HK-2 (cell line): Measurements from ENCODE around the gene ATN1.

Experiments used
- DNase-seq: peaks from one replicate; pipeline ENCODE4 v3.0.0-alpha.2; 2018; ENCODE audit not compliant: unreplicated experiment

The ATN1 gene

DNA sequence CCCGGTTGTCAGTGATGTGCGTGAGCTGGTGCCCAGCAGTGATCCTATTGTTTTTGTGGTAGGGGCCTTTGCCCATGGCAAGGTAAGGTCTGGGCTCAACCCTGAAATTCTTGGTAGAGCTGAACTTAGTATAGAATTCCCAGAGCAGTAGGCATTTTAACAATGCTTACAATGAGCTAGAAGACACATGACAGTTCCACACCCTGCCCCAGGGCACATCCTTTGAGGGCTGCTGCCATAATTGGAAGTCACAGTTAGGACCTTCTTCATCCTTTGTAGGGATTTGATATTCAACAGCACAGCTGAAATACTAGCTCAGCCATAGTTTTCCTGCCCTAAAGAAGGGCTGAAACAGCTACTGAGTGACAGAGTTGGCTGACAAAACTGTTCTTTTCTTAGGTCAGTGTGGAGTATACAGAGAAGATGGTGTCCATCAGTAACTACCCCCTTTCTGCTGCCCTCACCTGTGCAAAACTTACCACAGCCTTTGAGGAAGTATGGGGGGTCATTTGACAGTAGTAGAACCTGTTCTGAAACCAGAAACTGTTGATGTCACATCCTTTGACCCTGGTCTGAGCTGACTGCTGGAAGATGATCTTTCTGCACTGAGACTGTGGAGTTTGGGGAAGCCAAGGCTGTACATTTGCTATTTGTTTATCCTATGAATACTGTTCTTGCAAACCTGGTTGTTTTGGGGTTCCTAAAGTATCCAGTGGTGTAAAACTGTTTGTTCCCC, 47.7 kb downstream of the ATN1 start:
- no peak for DNase-seq

DNA sequence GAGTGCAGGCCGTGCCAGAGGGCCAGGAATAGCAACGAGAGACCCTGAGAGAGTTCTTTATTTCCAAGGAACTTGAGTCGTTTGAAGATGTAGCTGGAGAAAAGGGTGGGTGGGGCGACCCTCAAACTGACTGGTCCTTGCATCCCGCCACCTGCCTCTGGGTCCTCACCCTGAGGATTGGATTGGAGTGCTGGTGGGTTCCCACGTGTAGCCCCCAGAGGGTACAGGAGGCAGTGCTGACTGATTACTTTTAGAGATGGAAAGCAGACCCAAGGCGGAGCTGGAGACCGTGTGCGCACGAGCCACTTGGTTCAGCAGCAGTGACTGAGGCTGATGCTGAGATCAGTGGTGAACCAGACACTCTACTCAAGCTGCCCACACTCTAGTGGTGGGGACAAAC, 49.9 kb downstream of the ATN1 start:
- no peak for DNase-seq

DNA sequence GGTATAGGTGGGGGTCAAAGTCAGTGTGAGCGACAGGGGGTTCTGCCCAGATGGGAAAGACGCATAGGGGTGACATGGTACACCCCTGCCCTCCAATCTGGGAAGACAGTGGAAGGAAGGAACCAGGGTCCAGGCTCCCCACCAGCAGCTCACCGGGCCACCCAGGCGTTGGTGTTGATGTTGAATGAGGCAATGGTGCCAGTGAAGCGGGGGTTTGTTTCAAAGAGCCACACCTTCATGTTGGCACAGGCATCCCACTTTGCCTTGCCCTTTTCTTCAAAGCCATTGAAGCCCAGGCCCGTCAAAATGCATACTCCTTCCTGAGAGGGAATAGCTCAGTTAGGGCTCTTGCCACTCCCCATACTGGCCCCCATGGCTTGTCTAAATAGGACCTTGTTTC, 50.4 kb downstream of the ATN1 start:
- no peak for DNase-seq

DNA sequence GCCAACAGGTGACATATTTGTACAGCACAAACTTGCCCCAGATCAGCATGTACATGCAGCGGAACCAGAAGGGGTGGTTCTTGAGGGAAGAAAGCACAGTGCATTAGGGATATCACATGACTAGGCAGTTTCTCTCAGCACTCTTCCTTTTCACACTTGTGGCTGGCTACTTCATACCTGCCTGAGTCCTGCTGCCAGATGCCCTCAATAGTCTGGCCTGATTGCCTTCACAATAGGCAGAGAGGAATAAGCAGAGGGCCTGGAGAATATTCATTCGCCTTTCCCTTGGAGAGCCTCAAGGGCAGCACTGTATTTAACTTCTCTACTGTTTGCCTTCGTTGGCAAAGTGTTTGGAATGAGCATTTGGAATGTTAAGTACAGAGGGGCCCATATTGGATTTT, 50.9 kb downstream of the ATN1 start:
- DNase-seq: no peak

DNA sequence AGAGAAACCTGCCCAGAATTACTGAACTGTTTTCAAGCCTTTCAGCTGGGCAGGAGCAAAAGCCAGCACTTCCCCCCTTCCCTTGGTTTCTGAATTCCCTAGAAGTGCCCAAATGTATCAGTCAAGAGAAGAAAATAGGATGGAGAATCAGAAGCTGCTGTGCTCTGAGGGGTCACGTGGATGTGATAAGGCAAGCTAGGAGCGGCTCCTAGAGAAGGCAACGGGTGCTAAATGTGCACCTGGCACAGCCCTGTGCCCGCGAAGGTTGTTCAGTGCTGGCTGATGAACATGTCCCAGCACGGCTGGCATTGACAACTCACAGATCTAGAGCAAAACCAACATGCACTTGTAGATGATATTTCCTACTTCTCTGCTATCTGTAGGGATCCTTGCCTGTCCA, 51.3 kb downstream of the ATN1 start:
- DNase-seq: no peak

DNA sequence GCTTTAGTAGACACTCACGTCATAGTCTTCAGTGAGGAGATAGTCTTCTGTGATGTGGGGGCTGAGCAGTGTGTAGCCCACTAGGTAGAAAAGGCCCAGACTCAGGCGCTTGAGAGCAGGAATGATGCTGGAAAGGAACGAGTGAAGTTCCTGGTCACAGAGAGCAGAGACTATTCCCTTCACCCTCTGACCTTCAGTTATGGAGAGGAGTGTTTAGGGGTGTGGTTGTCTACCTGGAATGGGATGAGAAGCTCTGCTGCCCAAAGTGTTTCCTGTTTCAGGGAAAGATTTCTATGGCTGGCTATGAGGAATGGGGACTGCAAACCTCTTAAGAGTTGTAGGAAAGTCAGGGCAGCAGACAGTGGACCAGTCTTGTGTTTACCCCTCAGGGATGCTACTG, 51.7 kb downstream of the ATN1 start:
- DNase-seq: no peak

DNA sequence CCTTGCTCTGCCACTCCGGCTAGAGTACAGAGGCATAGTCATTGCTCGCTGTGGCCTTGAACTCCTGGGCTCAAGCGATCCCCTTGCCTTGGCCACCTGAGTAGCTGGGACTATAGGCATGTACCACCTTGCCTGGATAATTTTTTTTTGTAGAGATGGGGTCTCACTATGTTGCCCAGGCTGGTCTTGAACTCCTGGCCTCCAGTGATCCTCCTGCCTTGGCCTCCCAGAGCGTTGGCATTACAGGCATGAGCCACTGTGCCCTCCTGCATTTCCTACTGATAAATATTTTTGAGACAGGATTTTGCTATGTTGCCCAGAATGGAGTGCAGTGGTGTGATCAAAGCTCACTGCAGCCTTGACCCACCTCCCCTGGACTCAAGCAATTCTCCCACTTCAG, 52.3 kb downstream of the ATN1 start:
- DNase-seq: no peak

DNA sequence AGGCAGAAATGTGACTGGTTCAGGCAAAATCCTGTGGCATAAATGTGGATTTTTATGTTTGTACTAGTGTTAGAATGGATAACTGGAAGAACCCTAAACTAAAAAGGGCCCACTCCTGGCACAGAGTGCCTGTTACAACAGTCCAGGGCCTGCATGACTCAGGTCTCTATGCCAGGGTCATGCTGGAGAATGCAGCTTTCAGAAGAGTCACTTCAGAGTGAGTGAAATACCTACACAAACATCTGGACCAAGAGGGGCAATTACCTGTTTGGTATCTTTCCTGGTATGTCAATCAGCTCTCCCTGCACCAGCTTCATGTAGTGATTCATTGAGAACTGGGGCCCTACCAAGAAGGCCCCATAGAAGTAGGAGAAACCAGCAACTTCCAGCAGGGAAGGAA, 53.0 kb downstream of the ATN1 start:
- DNase-seq: no peak

DNA sequence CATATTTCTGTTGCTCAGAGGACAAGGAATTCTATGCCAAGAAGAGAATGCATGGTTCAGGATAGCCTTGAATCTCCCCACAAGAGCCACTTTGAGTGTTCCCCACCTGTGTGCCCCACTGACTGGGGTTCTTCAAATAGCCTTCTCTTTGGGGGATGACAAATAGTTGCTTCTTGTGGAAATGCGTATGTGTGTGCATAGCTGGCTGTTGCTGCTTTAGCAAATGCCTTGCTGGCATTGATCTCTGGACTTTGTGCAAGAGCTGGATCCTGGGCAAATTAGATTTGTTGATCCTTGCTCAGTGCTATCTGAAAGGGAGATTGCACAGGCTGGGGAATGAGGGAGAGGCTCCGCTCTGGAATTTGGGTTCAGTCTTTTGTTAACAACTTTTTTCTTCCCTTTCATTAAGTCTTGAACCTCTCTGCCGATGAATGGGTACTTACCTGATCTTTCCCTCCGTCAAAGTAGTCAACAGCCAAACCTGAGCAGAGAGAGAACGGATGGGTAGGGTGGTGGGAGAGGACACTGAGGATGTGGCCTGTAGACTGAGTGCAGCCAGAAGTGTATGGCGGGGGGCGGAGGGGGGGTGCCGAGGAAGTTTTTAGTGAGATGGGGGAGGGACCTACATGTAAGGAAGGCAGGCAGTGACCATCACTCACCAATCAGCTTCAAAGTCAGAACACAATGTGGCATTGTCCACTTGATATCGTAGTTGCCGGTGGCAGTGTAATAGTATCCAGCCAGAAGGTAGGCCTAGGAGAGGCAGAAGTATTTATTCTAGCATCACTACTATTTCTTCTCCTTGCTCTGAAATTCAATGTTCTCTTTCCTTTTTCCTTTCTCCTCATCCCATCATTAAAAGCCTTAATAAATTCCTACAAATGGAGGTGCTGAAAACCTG, 53.6 kb downstream of the ATN1 start:
- no peak for DNase-seq

DNA sequence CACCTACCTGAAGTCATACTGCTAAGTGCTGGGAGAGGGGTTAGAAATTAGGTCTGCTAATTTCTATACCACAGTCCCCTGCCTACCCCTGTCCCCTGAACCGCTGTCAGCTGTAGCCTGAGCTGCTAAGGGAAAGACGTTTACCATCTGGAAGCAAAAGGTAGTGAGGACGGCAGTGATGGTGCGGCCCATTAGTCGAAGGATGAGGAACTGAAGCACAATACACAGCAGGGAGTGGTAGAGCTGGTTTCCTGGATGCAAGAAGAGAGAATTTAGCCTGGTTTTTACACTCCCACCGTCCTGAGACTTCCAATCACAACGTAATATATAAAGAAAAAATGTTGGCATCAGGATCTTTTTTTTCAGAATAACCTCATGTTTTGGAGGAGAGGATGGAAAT, 54.8 kb downstream of the ATN1 start:
- DNase-seq: no peak

DNA sequence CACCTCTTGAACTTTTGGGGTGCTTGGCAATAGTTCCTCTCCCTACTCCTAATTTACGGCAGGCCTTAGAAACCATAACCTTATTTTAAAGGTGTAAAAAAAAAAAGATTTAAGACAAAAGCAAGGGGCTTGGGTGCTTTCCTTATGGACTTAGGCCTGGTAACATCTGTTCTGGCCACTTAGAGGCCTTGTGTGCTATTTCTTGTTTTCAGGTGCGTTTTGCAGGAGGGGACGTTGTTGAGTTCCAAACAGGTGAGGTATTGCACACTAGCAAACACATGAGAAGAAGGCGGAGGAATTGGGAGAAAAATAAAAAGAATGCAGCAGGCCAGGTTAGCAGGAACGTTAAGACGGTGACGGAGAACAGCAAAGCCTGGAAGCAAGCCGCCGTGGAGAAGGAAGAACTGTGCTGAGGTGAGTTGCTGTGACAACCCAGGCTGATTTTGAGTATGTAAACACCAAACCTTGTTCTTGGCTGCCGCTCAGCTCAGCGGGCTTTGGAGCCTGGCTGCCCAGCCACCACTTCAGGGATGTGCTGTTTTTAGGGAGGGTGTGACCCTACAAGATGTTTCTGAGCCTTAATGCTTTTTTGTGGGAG, 60.3 kb downstream of the ATN1 start:
- no peak for DNase-seq
